Loucy (cell line): ENCODE measurements around the gene SAFB2.

Source experiments
- H2AFZ ChIP-seq: fragments of 200-600 bp; sonication (generic); 2 replicates; pipeline ENCODE4 v1.6.0; 2016; ENCODE audit warnings: antibody characterized with exemption, mild to moderate bottlenecking, low read length, moderate library complexity
- H3F3A ChIP-seq: fragments of 200-600 bp; 2 replicates; pipeline ENCODE4 v1.6.0; 2016; ENCODE audit warnings: antibody characterized with exemption, low read depth, mild to moderate bottlenecking
- H3K27me3 ChIP-seq: fragments of 200-600 bp; sonication (generic); 2 replicates; pipeline ENCODE4 v1.6.1; 2014; ENCODE audit warnings: low read length, mild to moderate bottlenecking; ENCODE audit not compliant: insufficient read depth, poor library complexity, severe bottlenecking
- H3K36me3 ChIP-seq: fragments of 200-600 bp; sonication (generic); 2 replicates; pipeline ENCODE4 v1.6.1; 2016; ENCODE audit warnings: low read length; ENCODE audit not compliant: insufficient read depth
- H3K4me1 ChIP-seq: fragments of 200-600 bp; sonication (generic); 2 replicates; pipeline ENCODE4 v1.5.1; 2014; ENCODE audit warnings: low read length, mild to moderate bottlenecking; ENCODE audit not compliant: insufficient read depth, poor library complexity, severe bottlenecking
- H3K4me2 ChIP-seq: fragments of 200-600 bp; sonication (generic); 2 replicates; pipeline ENCODE4 v1.6.0; 2014; ENCODE audit warnings: antibody characterized with exemption, low read length, low read depth, mild to moderate bottlenecking; ENCODE audit not compliant: poor library complexity, severe bottlenecking
- H3K4me3 ChIP-seq: fragments of 200-600 bp; sonication (generic); 2 replicates; pipeline ENCODE4 v1.5.1; 2014; ENCODE audit warnings: low read length, mild to moderate bottlenecking, mixed read lengths; ENCODE audit not compliant: poor library complexity, severe bottlenecking
- H3K79me2 ChIP-seq: fragments of 200-600 bp; sonication (generic); 2 replicates; pipeline ENCODE4 v1.6.1; 2014; ENCODE audit warnings: low read length; ENCODE audit not compliant: insufficient read depth
- H3K9ac ChIP-seq: fragments of 200-600 bp; sonication (generic); 2 replicates; pipeline ENCODE4 v1.6.0; 2014; ENCODE audit warnings: mild to moderate bottlenecking, low read depth, low read length, moderate library complexity; ENCODE audit not compliant: poor library complexity, severe bottlenecking
- H3K9me2 ChIP-seq: fragments of 200-600 bp; sonication (generic); replicated peaks from 2 replicates; pipeline ENCODE4 v1.6.1; 2016; ENCODE audit warnings: low read depth, low read length, mixed read lengths
- H3K9me3 ChIP-seq: fragments of 200-600 bp; sonication (generic); 2 replicates; pipeline ENCODE4 v1.6.1; 2014; ENCODE audit warnings: mild to moderate bottlenecking, antibody characterized with exemption, low read length, low read depth; ENCODE audit not compliant: insufficient read depth
- H4K20me1 ChIP-seq: fragments of 200-600 bp; sonication (generic); 2 replicates; pipeline ENCODE4 v1.6.0; 2014; ENCODE audit warnings: antibody characterized with exemption, low read length, mild to moderate bottlenecking; ENCODE audit not compliant: insufficient read depth, poor library complexity, severe bottlenecking
- EZH2phosphoT487 ChIP-seq: fragments of 200-600 bp; IDR thresholded peaks from 2 replicates; pipeline ENCODE4 v1.6.1; 2018; ENCODE audit warnings: antibody characterized with exemption, mild to moderate bottlenecking, moderate library complexity, borderline replicate concordance
- TF ChIP-seq, protein P1 (sequence below): fragments of 200-600 bp; sonication (generic); conservative IDR thresholded peaks from 2 replicates; pipeline ENCODE4 v1.5.1; 2014; ENCODE audit warnings: mild to moderate bottlenecking, antibody characterized with exemption, low read length

SAFB2 gene

DNA sequence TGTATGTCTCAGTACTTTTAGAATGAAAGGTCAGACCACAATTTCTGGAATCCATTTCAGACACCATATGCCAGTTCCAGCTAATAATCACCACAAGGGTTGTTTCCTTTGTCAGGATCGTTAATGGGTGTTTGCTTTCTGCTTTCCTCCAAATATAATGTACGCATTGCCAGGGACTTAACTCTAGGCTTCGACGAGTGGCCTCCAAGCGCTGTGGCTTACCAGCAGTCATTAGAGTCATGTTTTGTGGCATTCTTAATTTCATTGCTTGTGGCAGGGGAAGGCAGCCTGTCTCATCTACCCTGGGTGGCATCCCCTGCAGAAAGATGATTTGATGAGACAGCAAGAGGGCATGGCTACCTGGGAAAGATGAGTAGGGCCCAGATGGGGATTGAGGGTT lies 22.8 kb upstream of the SAFB2 start:
- no peak overlapping the region for H3K9ac ChIP-seq
- no peaks in the 10 kb centered on the region for H3K27me3 ChIP-seq
- no peak overlapping the region for H3K4me2 ChIP-seq
- no peak overlapping the region for H3K4me3 ChIP-seq
- peaks cover 72% of the 10 kb centered on the region for H4K20me1 ChIP-seq
- H3K79me2 ChIP-seq: peaks cover 62% of the 10 kb centered on the region
- peaks cover 88% of the 10 kb centered on the region for H3K36me3 ChIP-seq
- TF ChIP-seq EZH2phosphoT487: no peak
- TF ChIP-seq, protein P1, sequence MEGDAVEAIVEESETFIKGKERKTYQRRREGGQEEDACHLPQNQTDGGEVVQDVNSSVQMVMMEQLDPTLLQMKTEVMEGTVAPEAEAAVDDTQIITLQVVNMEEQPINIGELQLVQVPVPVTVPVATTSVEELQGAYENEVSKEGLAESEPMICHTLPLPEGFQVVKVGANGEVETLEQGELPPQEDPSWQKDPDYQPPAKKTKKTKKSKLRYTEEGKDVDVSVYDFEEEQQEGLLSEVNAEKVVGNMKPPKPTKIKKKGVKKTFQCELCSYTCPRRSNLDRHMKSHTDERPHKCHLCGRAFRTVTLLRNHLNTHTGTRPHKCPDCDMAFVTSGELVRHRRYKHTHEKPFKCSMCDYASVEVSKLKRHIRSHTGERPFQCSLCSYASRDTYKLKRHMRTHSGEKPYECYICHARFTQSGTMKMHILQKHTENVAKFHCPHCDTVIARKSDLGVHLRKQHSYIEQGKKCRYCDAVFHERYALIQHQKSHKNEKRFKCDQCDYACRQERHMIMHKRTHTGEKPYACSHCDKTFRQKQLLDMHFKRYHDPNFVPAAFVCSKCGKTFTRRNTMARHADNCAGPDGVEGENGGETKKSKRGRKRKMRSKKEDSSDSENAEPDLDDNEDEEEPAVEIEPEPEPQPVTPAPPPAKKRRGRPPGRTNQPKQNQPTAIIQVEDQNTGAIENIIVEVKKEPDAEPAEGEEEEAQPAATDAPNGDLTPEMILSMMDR: no peak
- no peaks in the 10 kb centered on the region for H3K4me1 ChIP-seq
- no peak overlapping the region for H2AFZ ChIP-seq
- H3K9me2 ChIP-seq: no peaks in the 10 kb centered on the region
- H3K9me3 ChIP-seq: no peaks in the 10 kb centered on the region
- H3F3A ChIP-seq: no peaks in the 10 kb centered on the region

DNA sequence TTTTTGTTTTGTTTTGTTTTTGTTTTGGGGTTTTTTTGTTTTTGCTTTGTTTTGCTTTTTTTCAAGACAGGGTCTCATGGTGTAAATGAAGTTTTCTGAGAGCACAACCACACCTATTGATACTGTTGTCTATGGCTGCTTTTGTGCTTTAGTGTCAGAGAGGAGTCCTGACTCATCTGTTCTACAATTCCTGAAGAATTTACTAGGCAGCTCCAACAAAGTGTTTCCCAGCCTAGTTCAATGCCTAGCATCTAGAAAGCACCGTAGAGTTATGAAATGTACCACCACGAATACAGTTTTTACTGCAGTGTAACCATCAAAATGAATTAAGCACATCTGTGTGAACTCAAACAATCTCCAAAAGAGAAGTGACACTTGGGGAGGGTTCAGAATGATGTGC lies 21.5 kb upstream of the SAFB2 start:
- Histone ChIP-seq H3K4me3 (no peak overlapping the region), H3K79me2 (peaks cover 76% of the 10 kb centered on the region), H3K9me3 (no peaks in the 10 kb centered on the region), H2AFZ (no peak overlapping the region), H3F3A (no peaks in the 10 kb centered on the region), H3K9ac (no peak overlapping the region), H3K4me1 (no peaks in the 10 kb centered on the region), H3K27me3 (no peaks in the 10 kb centered on the region), H3K36me3 (peaks cover 80% of the 10 kb centered on the region), H3K9me2 (no peaks in the 10 kb centered on the region), H4K20me1 (peaks cover 81% of the 10 kb centered on the region), H3K4me2 (no peak overlapping the region)
- no peak for TF ChIP-seq EZH2phosphoT487
- TF ChIP-seq, protein P1: no peak

DNA sequence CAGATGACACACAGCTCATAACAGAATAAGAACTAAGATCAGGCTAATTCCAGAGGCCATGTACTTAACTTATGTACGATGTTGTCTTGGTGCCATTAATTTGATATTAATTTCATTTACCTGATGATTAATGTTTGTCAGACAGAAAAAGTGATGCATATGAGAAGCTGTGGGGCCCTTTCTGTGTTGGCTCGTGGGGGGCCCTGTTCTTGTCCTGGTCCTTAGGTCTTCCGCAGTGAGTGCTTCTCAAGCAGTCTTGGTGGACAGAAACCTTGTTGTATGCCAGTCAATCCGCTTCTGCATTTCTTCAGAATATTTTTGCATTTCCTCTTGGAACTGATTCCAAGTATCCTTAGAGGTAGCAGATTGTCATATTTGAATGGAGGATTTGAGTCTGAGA lies 20.5 kb upstream of the SAFB2 start:
- Histone ChIP-seq H3F3A (no peaks in the 10 kb centered on the region), H3K9me2 (no peaks in the 10 kb centered on the region), H3K9me3 (no peaks in the 10 kb centered on the region), H3K36me3 (peaks cover 78% of the 10 kb centered on the region), H3K79me2 (peaks cover 85% of the 10 kb centered on the region), H3K4me3 (no peak overlapping the region), H4K20me1 (peaks cover 87% of the 10 kb centered on the region), H3K4me1 (no peaks in the 10 kb centered on the region), H3K4me2 (no peak overlapping the region), H3K9ac (no peak overlapping the region), H3K27me3 (no peaks in the 10 kb centered on the region), H2AFZ (no peak overlapping the region)
- TF ChIP-seq, protein P1: no peak
- no peak for TF ChIP-seq EZH2phosphoT487
